G401 (cell line): ENCODE measurements around the gene FHOD3. TPM values are rescaled to one million over a fixed set of nuclear protein-coding genes. Genes with fewer than 3 reads are reported as not detected.

Experiments
- DNase-seq: peaks from one replicate; pipeline ENCODE4 v3.0.0-alpha.2; 2015; ENCODE audit warnings: low spot score
- in situ Hi-C: cut with HindIII; loops from 2 replicates; pipeline ENCODE4 v1.10.0; 2016; ENCODE audit warnings: low sequenced_read_pairs, mixed read lengths
- total RNA-seq: library from RNA; depleted of rRNA; stranded (reverse); fragments of >200 nt; shearing (Covaris generic); gene quantifications from 2 replicates; pipeline ENCODE4 v1.2.3, GENCODE V29; 2014

The FHOD3 gene
- total RNA-seq, 1 experiment from 2014 or later, result 0.03 TPM

GRCh38 chr18:36314754-36315153, 17.2 kb downstream of the FHOD3 start:
- in situ Hi-C loops, result no loop called here
- DNase-seq, result no peak

DNA sequence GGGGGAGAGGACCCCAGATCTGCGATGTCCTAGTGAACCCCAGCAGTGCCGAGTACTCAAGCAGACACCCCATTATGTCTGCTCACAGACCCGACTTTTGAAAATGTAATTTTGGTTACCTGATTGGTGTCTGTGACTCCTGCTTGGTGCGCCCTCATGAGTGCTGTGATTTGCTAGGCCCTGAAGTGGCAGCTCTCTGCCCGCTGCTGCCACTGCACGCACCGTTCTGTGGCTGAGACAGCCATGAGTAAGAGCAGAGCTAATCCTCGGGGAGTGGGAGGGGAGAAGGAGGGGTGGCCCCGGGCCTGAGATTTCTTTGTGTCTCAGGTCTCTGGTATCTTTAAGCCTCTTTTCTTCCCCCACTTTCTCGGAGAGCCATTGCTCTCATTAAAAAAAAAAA, 18.2 kb downstream of the FHOD3 start:
- DNase-seq, result no peak
- in situ Hi-C loops, result no loop called here

DNA sequence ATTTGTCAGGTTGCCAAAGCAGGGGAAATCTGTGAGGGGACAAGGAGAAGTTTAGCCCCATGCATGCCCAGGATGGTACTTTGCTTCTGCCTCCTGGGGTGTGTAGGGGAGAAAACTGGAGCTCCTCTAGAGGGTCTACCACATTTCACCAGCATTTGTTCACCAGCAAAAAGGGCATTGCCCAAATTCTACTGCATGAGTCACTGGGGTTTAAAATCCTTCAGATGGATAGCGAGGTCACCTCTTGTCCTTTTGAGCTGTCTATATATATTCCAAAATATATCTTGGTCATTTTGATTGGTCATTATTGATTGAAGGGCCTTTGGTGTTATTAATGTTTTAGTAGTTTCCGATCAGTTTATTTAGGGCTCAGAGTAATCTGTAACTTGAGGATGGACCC, 18.7 kb downstream of the FHOD3 start:
- no peak for DNase-seq

GRCh38 chr18:36321658-36322407, 24.3 kb downstream of the FHOD3 start:
- no peak for DNase-seq
- in situ Hi-C loops, result no loop called here

More for the DNA sequence above, 18.7 kb downstream of the FHOD3 start:
- in situ Hi-C loops, result no loop called here

GRCh38 chr18:36322408-36322728, 24.9 kb downstream of the FHOD3 start:
- in situ Hi-C loops, result no loop called here
- DNase-seq, result no peak

GRCh38 chr18:36322734-36323133, 25.2 kb downstream of the FHOD3 start:
- DNase-seq, result no peak
- in situ Hi-C loops, result no loop called here

- no peak for DNase-seq
- in situ Hi-C loops, result no loop called here
These were observed 25.9 kb downstream of the FHOD3 start for GRCh38 chr18:36323421-36323820.

DNA sequence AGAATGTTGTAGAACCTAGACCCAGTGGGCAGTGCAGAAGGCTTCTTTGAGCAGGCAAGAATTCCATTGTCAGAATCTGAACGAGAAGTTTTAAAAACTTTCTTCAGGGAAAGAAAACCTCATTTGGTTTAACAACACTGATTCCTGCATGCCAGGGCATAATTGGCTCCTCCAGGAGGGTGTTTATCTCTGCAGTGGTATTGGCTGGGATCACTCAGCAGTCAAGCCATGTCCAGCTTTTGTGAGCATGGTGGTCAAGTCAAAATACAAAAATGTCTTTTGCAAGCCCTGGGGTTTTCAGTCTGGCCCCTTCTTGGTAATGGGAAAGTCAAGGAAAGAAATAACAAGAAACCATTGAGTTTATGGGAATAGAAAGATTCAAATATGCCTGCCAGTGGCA, 28.3 kb downstream of the FHOD3 start:
- no peak for DNase-seq
- in situ Hi-C loops, result no loop called here

GRCh38 chr18:36326771-36327170, 29.3 kb downstream of the FHOD3 start:
- in situ Hi-C loops, result no loop called here
- DNase-seq, result no peak

DNA sequence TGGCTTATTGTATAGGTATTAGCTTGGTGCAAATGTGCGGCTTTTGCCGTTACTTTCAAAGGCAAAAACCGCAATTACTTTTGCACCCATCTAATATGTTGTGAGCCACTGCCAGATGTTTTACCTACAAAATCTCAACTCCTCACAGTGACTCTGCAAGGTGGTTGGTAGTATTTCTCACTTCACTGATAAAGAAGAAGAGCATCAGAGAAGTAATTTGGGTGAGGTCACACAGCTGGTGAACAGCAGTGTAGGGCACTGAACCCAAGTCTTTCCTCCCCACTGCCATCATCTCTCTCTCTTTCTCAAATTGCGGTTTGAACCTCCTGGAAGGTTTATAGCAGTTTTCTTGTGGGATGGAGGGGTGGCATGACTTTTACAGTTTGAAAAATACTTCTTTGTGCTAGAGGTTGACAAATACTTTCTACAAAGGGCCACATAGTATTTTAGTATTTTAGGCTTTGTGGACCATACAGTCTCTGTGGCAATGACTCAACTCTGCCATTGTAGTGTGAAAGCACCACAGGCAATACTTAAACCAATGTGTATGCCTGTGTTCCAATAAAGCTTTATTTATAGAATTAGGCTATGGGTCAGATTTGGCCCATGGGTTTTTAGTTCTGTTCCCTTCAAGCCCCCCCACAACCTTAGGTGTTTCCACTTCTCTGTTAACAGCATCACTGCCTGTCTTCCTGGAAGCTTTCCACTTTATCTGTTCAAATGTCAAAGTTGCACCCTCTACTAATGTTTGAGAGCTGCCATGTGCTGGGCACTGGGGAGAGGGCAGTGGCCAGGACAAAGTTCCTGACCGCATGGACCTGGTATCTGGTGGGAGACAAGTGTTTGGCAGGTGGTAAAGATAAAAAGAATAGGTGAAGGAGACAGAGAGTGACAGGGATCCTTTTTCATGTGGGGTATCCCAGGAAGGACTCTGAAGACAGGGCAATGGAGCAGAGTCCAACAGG, 30.1 kb downstream of the FHOD3 start:
- in situ Hi-C loops, result no loop called here
- no peak for DNase-seq

- no peak for DNase-seq
- in situ Hi-C loops, result no loop called here
These were observed 30.9 kb downstream of the FHOD3 start for GRCh38 chr18:36328385-36328858.

- in situ Hi-C loops, result no loop called here
- DNase-seq, result no peak
These were observed 31.4 kb downstream of the FHOD3 start for GRCh38 chr18:36328916-36329315.

DNA sequence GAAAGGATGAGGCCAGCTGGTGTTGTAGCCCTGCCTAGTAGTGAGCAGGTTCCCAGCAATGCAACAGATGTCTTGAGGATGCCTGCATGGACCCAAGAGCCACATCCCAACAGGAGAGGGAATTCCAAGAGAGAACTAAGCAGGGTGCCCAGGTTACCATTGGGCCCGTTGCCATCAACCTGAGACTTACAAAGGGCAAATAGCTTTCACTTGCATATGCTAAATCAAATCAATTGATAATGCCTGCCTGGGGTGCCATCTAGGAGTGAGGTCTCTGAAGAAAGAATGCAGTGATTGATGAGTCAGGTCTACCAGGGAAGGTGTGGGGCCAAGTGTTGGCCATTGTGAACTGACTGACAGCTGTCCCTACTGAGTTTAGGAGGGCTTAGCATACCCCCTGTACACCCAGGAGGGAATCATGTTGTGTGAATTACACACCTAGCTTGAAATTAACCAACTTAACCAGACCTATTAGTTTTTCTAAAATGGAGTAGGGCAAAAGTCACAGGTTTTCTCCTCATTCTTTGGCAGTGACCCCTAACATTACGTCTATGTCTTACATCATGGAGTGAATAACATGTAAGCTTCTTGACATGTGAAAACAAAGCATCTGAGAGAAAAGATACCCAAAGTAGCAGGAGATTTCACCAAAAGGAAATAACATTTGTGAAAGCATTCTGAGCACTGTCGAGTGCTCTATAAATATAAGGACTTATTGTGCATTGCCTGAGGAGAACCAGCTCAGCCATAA, 32.3 kb downstream of the FHOD3 start:
- in situ Hi-C loops, result no loop called here
- DNase-seq, result no peak

GRCh38 chr18:36330435-36331052, 33.0 kb downstream of the FHOD3 start:
- in situ Hi-C loops, result no loop called here
- no peak for DNase-seq

DNA sequence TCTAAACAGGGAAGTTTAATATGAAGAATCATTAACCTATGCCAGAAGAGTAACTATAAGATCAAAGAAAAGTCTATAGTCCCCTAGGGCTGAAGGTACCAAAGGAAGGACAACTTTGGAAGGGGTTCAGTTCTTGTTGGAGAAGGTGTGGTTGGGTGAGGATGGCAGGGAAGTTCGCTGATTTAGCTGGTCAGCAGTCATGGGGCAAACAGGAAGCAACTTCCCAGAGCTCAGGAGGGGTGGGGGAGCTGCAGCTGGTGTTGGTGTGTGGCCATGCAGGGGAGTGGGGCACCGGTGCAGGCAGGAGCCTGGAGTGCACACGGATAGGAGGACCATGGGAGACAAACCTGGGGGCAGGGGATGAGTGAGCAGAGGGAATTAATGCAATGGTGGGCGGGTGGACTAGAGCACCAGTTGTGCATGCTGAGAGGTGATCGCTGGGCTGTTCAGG, 34.0 kb downstream of the FHOD3 start:
- in situ Hi-C loops, result no loop called here
- no peak for DNase-seq

GRCh38 chr18:36333414-36333813, 35.9 kb downstream of the FHOD3 start:
- in situ Hi-C loops, result no loop called here
- DNase-seq, result no peak

- no peak for DNase-seq
- in situ Hi-C loops, result no loop called here
These were observed 37.3 kb downstream of the FHOD3 start for GRCh38 chr18:36334798-36335197.

- DNase-seq, result no peak
- in situ Hi-C loops, result no loop called here
These were observed 38.2 kb downstream of the FHOD3 start for GRCh38 chr18:36335476-36336279.
